ENCODE data around the gene NEDD4L.

GRCh38 chr18:58319719-58320118 lies 275.7 kb downstream of the NEDD4L start:
- TF ChIP-seq, protein P1, sequence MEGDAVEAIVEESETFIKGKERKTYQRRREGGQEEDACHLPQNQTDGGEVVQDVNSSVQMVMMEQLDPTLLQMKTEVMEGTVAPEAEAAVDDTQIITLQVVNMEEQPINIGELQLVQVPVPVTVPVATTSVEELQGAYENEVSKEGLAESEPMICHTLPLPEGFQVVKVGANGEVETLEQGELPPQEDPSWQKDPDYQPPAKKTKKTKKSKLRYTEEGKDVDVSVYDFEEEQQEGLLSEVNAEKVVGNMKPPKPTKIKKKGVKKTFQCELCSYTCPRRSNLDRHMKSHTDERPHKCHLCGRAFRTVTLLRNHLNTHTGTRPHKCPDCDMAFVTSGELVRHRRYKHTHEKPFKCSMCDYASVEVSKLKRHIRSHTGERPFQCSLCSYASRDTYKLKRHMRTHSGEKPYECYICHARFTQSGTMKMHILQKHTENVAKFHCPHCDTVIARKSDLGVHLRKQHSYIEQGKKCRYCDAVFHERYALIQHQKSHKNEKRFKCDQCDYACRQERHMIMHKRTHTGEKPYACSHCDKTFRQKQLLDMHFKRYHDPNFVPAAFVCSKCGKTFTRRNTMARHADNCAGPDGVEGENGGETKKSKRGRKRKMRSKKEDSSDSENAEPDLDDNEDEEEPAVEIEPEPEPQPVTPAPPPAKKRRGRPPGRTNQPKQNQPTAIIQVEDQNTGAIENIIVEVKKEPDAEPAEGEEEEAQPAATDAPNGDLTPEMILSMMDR (optimal IDR thresholded peaks at IDR 0.05 in 1 of 3, IDR thresholded peaks at IDR 0.05 in 1 of 3, conservative IDR thresholded peaks at IDR 0.05 in 1 of 3; ENCODE audit: extremely low read depth in 1 of 3, insufficient read depth in 2 of 3, low read length in 3 of 3): no peak
- TF ChIP-seq EZH2 (IDR thresholded peaks at IDR 0.05; ENCODE audit: low read length): no peak

Measured in keratinocyte (primary cell).